Posterior vena cava (tissue), 2 donors: Measurements from ENCODE around the gene PLLP. TPM values are rescaled to one million over a fixed set of nuclear protein-coding genes. Genes with fewer than 3 reads are reported as not detected.
A peak's percentile ranks its signal among the peaks of the same experiment; 100 is the strongest.
"Not testable (repeated sequence)": the region's sequence is repeated elsewhere in the genome, so short reads cannot be mapped to it uniquely, and the experiment has no call there.

ENCODE experiments used
- DNase-seq: peaks from one replicate; pipeline ENCODE4 v3.0.0-alpha.2; 2020; ENCODE audit warnings: low spot score
- intact Hi-C, 2 donors: fragments of 100-400 bp; cut with DNase I; formaldehyde crosslinking; loops; one replicate each; pipeline versions ENCODE4 v1.14.1 to v1.14.2; 2022 to 2023
- total RNA-seq, 2 donors: library from RNA; stranded (reverse); fragmentation: NEBNext Ultra II Directional; extraction: Animal tissue kit (Norgen Biotek cat#: 25700); gene quantifications; one replicate each; pipeline ENCODE4 v1.2.1, GENCODE V29; 2021
- donor health status: DM: yes; HTN: yes; CAD: no.
- donor health status: DM: yes; HTN: yes; CAD: no.

The PLLP gene
- total RNA-seq, 2 donors from 2014 or later = 1.7 to 3.8 TPM

DNA sequence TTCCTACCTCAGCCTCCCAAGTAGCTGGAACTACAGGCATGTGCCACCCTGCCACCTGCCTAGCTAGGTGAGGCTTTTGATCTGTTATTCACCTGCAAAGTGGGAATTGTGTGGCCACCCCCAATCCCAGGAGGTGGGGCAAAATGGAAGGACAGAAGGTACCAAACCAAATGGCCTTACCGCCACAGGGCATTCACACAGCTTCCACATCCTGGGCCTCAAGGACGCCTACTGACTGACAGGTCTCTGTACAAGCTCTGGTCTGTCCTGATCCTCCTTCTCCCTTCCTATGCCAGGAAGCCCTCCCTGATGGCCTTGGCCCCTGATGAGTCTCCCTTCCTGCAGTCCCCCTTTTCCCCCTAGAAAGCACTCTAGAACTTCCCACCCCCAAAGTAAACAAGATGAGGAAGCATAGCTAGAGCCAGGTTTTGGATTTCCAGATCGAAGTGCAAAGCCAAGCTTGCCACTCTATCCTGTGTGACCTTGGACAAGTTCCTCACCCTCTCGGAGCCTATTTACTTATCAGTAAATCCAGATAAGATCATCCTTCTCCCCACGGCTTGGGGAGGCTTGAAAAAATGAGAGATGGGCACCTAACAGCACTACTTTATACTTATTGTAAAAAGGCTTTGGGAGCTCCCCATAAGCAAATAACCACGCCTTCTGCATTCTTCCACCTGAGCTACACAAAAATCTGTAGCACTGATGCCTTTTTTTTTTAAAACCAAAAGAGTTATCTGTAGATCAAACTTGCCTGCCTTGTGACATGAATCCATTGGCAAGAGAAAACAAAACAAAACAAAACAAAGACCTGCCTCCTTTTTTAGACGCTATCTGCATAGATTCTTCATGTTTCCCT, 4.5 kb downstream of the PLLP start:
- no peak for DNase-seq
- intact Hi-C loops = no loop called here

- no peak for DNase-seq
- intact Hi-C loops = no loop called here
Measured at GRCh38 chr16:57278494-57278893, 6.0 kb downstream of the PLLP start.

- intact Hi-C loops = no loop called here
- DNase-seq = no peak
Measured at GRCh38 chr16:57277586-57277985, 6.9 kb downstream of the PLLP start.

- DNase-seq = no peak
- intact Hi-C loops = no loop called here
Measured at GRCh38 chr16:57276596-57276995, 7.9 kb downstream of the PLLP start.

DNA sequence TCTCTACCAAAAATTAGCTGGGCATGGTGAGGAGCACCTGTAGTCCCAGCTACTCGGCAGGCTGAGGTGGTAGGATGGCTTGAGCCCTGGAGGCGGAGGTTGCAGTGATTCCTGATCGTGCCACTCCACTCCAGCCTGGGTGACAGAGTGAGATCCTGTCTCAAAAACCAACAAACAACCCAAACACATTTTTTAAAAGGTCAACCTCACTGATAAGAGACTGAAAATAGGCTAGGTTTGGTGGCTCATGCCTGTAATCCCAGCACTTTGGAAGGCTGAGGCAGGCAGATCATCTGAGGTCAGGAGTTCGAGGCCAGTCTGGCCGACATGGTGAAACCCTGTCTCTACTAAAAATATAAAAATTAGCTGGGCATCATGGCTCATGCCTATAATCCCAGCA, 8.5 kb downstream of the PLLP start:
- intact Hi-C loops, DNase-seq: not testable (repeated sequence)

DNA sequence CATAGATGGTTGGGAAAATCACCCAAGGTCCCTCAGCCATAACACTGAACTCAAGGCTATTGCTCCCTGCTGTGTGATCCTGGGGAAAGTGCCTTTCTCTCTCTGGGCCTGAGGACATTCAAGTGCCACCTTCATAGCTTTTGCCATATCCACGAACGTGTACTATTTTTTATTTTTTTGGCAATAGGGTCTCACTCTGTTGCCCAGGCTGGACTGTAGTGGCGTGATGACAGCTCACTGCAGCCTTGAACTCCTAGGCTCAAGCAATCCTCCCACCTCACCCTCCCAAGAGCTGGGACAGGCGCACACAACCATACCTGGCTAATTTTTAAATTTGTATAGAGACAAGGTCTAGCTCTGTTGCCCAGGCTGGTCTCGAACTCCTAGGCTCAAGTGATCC, 10.6 kb downstream of the PLLP start:
- intact Hi-C loops = no loop called here
- DNase-seq = no peak

DNA sequence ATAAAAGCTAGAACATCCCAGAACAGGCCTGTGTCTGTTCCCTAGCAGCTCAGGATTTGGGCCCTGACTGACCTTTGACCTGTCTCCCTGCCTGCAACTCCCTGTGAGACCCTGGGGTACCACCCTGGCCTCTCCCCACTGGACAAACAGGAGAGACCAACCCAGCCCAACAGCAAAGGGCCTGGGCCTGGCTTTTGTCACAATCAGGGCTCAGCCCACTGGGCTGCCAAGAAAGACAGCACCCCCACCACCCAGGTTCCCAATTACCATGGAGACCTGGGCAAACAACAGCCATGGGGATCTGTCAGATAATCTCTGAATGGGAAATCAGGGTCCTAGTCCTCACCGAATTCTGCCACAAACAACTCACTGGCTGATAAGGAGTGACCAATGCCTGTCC, 11.1 kb downstream of the PLLP start:
- intact Hi-C loops = no loop called here
- no peak for DNase-seq

DNA sequence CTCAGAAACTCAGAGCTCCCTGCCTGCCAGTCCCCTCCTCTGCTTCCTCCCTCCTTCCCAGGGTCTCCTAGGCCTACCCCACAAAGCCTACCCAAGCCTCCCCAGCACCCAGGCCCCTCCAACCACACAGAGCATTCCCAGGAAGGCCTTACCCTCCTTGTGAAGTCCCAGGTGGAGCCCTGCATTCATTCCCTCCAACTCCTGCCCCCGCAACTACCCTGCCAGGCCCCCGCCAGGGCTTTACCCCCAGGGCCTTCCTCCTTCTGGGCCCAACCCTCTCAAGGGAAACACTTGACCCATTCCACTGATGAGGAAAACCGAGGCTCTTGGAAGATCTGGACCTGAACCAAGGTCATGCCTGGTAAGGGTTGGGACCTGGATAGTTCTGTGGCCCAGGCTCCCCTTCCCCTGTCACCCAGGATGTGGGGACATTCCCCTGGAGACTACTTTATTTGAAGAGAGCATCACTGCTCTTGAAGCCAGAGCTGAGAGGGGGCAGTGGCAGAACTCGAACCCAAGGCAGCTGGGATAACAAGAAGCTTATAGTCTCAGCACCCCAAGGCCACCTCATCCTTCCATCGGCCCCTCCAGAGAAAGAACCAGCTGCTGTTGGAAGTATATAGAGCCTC, 12.5 kb downstream of the PLLP start:
- no peak for DNase-seq
- intact Hi-C loops = no loop called here

DNA sequence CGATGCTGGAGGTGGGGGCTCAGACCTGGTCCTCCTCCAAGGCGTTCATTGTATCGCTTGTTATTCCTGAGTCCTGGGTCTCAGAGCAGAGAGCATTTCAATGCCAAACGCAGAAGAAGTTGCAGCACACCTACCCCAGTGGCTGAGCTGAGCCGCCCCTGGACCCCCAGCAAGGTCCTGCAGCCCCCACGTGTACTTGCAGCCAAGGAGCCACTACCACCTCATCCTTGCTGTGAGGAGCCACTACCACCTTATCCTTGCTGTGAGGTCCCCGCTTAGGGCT, 13.5 kb downstream of the PLLP start:
- no peak for DNase-seq
- intact Hi-C loops = no loop called here

DNA sequence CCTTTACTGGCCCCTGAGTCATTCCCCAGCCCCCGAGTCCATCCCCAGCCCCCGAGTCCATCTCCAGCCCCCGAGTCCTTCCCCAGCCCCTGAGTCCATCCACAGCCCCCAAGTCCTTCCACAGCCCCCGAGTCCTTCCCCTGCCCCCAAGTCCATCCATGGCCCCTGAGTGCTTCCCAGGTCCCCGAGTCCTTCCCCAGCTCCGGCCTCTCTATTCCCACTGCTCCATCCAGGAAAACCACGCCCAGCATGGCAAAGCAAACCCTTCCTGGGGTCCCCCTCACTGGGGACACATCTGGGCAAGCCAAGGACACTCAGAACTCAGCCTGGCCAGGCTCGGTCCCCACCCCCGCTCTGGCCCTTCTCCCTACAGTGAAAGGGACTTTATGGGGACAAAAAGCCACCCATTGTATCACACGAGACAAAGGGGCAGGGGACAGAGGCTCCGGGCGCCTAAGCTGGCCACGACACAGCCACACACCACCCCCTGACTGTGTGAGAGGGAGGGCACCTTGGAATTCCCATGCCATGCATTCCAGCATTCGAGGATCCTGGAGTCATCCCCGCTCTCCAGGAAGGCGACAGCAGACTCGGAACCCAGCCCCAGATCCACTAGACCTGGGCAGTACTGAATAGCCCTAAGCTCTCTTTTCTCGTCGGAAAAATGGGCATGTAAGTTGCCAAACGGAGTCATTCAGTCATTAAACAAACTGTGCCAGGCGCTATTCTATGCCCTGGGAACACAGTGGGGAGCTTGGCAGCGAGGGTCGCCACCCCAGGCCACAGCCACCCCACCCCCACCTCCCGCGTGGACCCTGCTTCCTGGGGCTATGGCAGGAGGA, 14.0 kb downstream of the PLLP start:
- no peak for DNase-seq
- intact Hi-C loops = no loop called here

DNA sequence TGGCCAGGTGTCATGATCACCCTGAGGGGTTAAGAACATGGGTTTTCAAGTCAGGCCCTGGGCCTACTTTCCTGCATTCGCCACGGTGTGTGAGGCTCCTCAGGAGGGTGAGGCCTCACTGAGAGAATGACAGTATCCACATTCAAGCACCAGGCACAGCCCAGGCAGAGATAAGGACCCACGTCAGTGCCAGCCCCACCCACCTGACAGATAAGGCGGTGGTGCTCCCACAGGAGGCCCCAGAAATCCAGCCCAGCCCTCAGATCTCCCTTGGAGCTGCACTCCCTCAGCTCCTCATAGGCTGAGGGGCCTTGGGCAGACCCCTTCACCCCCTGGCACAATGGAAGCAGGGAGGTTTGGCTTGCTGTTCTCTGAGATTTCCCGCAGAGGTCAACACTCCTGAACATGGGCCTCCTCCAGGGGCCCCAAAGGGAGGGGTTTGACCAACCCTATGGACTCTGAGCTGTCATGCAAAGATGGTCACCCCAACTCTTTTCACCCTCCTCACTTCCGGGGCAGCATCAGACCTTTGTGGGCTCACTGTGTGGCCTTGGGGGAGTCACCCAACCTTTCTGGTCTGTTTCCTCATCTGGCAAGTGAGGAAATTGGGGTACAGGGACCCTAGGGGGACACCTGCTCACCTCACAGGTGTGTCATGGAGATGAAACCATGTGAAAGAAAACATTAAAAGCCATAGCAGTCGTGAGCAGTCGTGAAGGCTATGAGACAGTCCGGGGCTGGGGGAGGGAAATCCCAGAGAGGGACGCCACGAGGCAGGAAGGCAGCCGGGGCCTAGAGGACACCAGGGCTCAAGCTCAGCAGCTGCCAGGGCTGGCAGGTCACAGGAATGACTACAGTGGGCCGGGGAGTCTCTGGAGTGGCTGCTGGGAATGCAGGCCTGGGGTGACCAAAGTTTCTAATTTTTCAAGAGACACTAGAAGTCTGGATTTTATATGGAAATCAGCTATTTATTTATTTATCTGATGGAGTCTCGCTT, 15.4 kb downstream of the PLLP start:
- intact Hi-C loops = no loop called here
- no peak for DNase-seq

DNA sequence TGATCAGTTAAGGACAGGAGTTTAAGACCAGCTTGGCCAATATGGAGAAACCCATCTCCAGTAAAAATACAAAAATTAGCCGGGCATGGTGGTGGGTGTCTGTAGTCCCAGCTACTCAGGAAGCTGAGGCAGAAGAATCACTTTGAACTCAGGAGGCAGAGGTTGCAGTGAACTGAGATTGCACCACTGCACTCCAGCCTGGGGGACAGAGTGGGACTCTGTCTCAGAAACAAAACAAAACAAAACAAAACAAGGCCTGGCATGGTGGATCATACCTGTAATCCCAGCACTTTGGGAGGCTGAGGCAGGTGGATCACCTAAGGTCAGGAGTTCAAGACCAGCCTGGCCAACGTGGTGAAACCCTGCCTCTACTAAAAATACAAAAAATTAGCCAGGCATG, 17.1 kb downstream of the PLLP start:
- DNase-seq, intact Hi-C loops: not testable (repeated sequence)

DNA sequence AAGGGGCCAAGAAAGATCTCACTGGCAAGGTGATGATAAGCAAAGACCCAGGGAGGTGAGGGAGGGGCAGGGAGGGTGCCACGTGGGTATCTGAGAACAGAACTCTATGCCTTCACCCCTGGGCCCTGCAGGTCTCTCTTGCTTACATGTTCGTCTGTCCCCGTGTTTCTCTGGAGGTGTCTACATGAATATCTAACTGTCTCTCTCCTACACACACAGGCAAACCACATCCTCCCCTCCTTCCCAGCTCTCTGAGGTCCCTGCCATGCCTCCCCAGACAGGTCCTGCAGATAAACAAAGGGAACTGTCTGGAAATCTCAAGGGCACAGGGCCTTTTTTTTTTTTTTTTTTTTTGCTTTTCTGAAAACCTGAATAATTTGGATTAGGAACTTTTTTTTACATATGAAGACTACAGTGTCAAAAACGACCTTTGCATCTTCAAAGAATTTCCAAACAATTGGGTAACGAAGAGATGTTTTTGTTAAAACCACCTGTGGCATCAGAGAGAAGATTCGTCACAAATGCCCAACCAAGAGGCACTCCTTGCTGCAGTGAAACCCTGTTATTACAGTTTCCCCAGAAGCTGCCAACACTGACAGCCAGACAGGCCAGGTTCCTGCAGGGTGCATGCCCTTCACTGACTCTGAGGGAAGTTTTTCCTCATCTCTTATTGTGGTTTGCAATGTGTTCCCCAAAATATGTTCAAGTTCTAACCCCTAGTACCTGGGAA, 17.8 kb downstream of the PLLP start:
- intact Hi-C loops = no loop called here
- peak; percentile 5 for DNase-seq

DNA sequence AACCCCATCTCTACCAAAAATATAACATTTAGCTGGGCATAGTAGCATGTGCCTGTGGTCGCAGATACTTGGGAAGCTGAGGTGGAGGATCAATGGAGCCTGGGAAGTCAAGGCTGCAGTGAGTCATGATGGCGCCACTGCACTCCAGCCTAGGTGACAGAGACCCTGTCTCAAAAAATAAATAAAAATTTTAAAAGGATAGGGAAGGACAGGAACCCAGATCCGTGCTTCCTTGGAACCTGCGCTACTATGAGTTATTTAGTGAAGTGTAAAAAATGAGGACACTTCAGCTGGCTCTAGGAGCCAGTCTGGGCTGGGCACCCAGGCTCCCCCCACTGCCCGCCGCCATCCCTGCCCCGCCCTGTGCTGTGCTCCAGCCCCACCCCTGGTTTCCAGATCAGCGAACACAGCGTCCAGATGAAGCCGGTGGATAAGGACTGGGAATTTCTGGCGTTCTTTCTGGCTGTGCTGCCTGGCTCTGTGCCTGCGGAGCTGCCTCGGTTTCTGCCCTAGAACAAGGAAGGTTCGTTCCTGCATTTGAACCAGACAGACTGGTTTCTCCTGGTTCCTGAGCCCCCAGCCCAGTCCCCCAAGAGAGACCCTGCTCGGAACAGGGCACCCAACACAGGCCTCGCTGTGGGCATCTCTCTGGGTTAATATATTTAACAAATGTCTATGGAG, 18.5 kb downstream of the PLLP start:
- DNase-seq = peak; percentile 84
- intact Hi-C loops = no loop called here

DNA sequence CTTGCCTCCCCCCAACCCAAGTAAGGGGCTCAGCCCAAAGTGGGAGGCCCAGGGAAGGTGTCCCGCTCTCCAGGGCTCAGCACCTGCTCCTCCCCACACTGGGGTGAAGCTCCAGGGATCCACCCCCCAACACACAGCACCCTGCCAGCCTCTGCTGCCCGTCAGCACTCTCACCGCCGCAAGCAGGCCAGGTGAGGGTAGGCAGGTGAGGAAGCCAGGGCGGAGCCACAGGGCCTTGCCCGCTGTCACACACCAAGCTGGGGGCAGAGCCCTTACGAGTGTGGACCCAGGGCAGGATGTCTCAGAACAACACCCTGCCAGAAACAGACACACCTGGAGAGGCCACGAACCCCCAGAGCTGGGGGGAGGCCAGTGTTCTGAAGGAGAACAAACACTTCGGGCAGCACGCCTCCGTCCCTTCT, 19.5 kb downstream of the PLLP start:
- peak; percentile 59 for DNase-seq
- intact Hi-C loops = no loop called here

DNA sequence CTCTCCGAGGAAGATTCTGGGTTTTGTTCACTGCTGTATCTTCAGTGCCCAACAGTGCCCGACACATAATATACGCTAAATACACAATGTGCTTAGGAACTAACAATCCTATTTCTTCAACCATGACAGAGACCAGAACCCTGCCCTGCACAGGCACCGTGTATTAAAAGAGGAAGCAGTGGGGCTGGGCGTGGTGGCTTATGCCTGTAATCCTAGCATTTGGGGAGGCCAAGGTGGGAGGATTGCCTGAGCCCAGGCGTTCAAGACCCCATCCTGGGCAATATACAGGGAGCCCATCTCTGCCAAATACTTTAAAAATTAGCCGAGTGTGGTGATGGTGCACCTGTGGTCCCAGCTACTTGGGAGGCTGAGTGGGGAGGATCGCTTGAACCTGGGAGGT, 20.1 kb downstream of the PLLP start:
- peak; percentile 57 for DNase-seq
- intact Hi-C loops = no loop called here

DNA sequence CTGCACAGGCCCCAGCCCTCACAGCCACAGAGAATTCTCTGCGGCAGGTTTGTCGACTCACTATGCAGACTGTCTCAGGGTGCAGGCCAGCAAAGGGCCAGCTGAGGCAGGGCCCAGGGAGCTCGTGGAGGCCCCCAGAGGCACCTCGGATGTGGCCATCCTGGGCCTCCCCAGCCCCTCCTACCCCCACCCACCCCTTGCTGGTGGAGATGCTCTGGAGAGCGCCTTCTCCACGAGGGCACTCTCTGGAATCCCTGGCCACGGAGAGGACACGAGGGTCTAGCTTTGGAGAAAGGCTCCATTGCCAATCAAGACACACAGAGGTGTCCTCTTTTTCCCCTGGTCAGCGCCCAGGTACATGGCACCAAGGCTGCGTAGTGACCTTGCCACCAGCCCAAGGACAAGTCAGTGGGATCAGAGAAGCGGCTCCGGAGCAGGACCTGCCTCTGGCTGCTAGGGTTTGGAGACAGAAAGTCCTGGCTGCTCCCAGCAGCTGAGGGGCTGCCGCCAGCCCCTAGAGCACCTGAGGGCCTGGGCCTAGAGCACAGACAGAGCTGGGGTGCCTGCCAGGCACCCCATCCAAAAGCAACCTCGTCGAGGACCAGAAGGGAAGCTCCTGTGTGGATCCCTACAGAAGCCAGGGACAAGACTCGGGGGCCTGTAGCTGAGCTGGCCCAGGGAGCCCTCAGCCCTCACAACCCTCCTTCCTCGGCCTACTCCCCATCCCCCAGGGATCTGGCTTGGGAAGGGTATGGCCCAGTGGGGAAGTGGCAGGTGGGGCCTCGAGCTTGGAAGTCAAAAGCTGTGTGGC, 20.7 kb downstream of the PLLP start:
- intact Hi-C loops = no loop called here
- peak; percentile 44 for DNase-seq
